NCI-H774 (cell line): Measurements from ENCODE around the gene ZSWIM6.

ENCODE experiments used
- DNase-seq: peaks from one replicate; lab custom pipeline; 2025; lab: John Stamatoyannopoulos, UW

ZSWIM6 gene

GRCh38 chr5:61538722-61539501, 206.9 kb downstream of the ZSWIM6 start:
- no peak for DNase-seq

GRCh38 chr5:61549530-61549929, 217.5 kb downstream of the ZSWIM6 start:
- no peak for DNase-seq

- no peak for DNase-seq
These were observed 219.7 kb downstream of the ZSWIM6 start for GRCh38 chr5:61551637-61552313.

GRCh38 chr5:61559146-61559545, 227.1 kb downstream of the ZSWIM6 start:
- DNase-seq = no peak

GRCh38 chr5:61559722-61560121, 227.7 kb downstream of the ZSWIM6 start:
- no peak for DNase-seq

GRCh38 chr5:61563401-61563800, 231.3 kb downstream of the ZSWIM6 start:
- DNase-seq = no peak

- DNase-seq = no peak
These were observed 235.3 kb downstream of the ZSWIM6 start for GRCh38 chr5:61567337-61567736.

- DNase-seq = no peak
These were observed 237.3 kb downstream of the ZSWIM6 start for GRCh38 chr5:61569353-61569752.

GRCh38 chr5:61570767-61571166, 238.7 kb downstream of the ZSWIM6 start:
- no peak for DNase-seq

- no peak for DNase-seq
These were observed 240.9 kb downstream of the ZSWIM6 start for GRCh38 chr5:61572959-61573358.

GRCh38 chr5:61575103-61575502, 243.0 kb downstream of the ZSWIM6 start:
- no peak for DNase-seq

- DNase-seq = no peak
These were observed 243.5 kb downstream of the ZSWIM6 start for GRCh38 chr5:61575581-61575980.

GRCh38 chr5:61576556-61576955, 244.5 kb downstream of the ZSWIM6 start:
- DNase-seq = no peak

- no peak for DNase-seq
These were observed 246.9 kb downstream of the ZSWIM6 start for GRCh38 chr5:61578858-61579503.

GRCh38 chr5:61582205-61582820, 250.3 kb downstream of the ZSWIM6 start:
- no peak for DNase-seq

GRCh38 chr5:61582887-61583286, 250.8 kb downstream of the ZSWIM6 start:
- no peak for DNase-seq

GRCh38 chr5:61586096-61587084, 254.3 kb downstream of the ZSWIM6 start:
- DNase-seq = no peak

- DNase-seq = no peak
These were observed 255.1 kb downstream of the ZSWIM6 start for GRCh38 chr5:61587125-61587524.

- DNase-seq = no peak
These were observed 256.2 kb downstream of the ZSWIM6 start for GRCh38 chr5:61588216-61588615.

GRCh38 chr5:61589946-61590345, 257.9 kb downstream of the ZSWIM6 start:
- no peak for DNase-seq

- no peak for DNase-seq
These were observed 258.4 kb downstream of the ZSWIM6 start for GRCh38 chr5:61590473-61590872.
